ENCODE data around the gene EEA1. TPM values are rescaled to one million over a fixed set of nuclear protein-coding genes. Genes with fewer than 3 reads are reported as not detected.

The EEA1 gene
- total and polyA plus RNA-seq, 4 experiments from 2014 or later: 2.8 to 16.4 (median 16.1) TPM

- intact Hi-C loops (cut with micrococcal nuclease): no loop called here
- Histone ChIP-seq H3K27ac (ENCODE audit: low read depth, low read length) (no peak overlapping the region), H3K9me3 (ENCODE audit: control insufficient read depth in 1 of 2, low read length in 2 of 2) (no peaks in the 10 kb centered on the region), H3K4me3 (ENCODE audit: low read length in 2 of 2) (no peak overlapping the region), H3K4me1 (ENCODE audit: insufficient read depth, low read length) (no peaks in the 10 kb centered on the region), H3K27me3 (ENCODE audit: insufficient read depth, low read length) (no peaks in the 10 kb centered on the region), H3K36me3 (ENCODE audit: insufficient read depth, low read length) (no peaks in the 10 kb centered on the region)
- ChIA-PET POLR2A (ENCODE audit: partially characterized antibody) (no interaction called here), CTCF (ENCODE audit: partially characterized antibody) (no interaction called here)
- no peaks in the 10 kb centered on the region for H3K4me1 Mint-ChIP-seq
- no peak overlapping the region for H3K27ac Mint-ChIP-seq
- peaks cover 0 to 4% of the 10 kb centered on the region in 2 donors for H3K27me3 Mint-ChIP-seq
- no peaks in the 10 kb centered on the region for H3K36me3 Mint-ChIP-seq
- DNase-seq: no peak
- peaks cover 0 to 12% (median 8%) of the 10 kb centered on the region in 8 donors for H3K9me3 Mint-ChIP-seq
- no peak overlapping the region for H3K4me3 Mint-ChIP-seq
These were observed 207.4 kb downstream of the EEA1 start for GRCh38 chr12:92721656-92722055.

GRCh38 chr12:92721130-92721529 is 208.0 kb downstream of the EEA1 start:
- H3K36me3 Mint-ChIP-seq: no peaks in the 10 kb centered on the region
- POLR2A ChIA-PET (ENCODE audit: partially characterized antibody): no interaction called here

More at GRCh38 chr12:92721130-92721529, 208.0 kb downstream of the EEA1 start:
- Histone ChIP-seq H3K9me3 (ENCODE audit: control insufficient read depth in 1 of 2, low read length in 2 of 2) (no peaks in the 10 kb centered on the region), H3K4me1 (ENCODE audit: insufficient read depth, low read length) (no peaks in the 10 kb centered on the region), H3K27me3 (ENCODE audit: insufficient read depth, low read length) (no peaks in the 10 kb centered on the region), H3K4me3 (ENCODE audit: low read length in 2 of 2) (no peak overlapping the region), H3K27ac (ENCODE audit: low read depth, low read length) (no peak overlapping the region), H3K36me3 (ENCODE audit: insufficient read depth, low read length) (no peaks in the 10 kb centered on the region)
- no peak for DNase-seq
- intact Hi-C loops (cut with micrococcal nuclease): no loop called here
- no peak overlapping the region for H3K27ac Mint-ChIP-seq
- peaks cover 0 to 4% of the 10 kb centered on the region in 2 donors for H3K27me3 Mint-ChIP-seq
- CTCF ChIA-PET (ENCODE audit: partially characterized antibody): no interaction called here
- peaks cover 0 to 12% (median 8%) of the 10 kb centered on the region in 8 donors for H3K9me3 Mint-ChIP-seq
- no peaks in the 10 kb centered on the region for H3K4me1 Mint-ChIP-seq
- H3K4me3 Mint-ChIP-seq: no peak overlapping the region

Other genes with a start within 250 kb of the EEA1 start
- not detected for gene PLEKHG7, start 226.3 kb downstream of the EEA1 start, total RNA-seq
- gene PLEKHG7, start 226.3 kb downstream of the EEA1 start, polyA plus RNA-seq: under 1 TPM in 1 of 2 donors, not detected in 1; 0.16 TPM

Measured in CD4-positive, alpha-beta memory T cell (primary cell).